IMR-90 (cell line): Measurements from ENCODE around the gene UBR4.

Source experiments
- BHLHE40 ChIP-seq: fragments of 150-350 bp; IDR thresholded peaks from 2 replicates; pipeline ENCODE4 v1.6.1; 2016; ENCODE audit warnings: mild to moderate bottlenecking, low read depth, low read length
- CEBPB ChIP-seq: IDR thresholded peaks from 2 replicates; pipeline ENCODE4 v1.6.1; 2012; ENCODE audit warnings: low read depth, low read length, improper control_type of control experiment
- FOS ChIP-seq: fragments of 150-350 bp; IDR thresholded peaks from 2 replicates; pipeline ENCODE4 v1.6.1; 2016; ENCODE audit warnings: low read depth, low read length
- MAFK ChIP-seq: IDR thresholded peaks from 2 replicates; pipeline ENCODE4 v1.6.1; 2012; ENCODE audit warnings: low read depth, low read length, improper control_type of control experiment
- MAZ ChIP-seq: IDR thresholded peaks from 2 replicates; pipeline ENCODE4 v1.6.1; 2012; ENCODE audit warnings: low read depth, mild to moderate bottlenecking, low read length, improper control_type of control experiment, moderate library complexity, borderline replicate concordance
- POLR2A ChIP-seq: IDR thresholded peaks from 2 replicates; pipeline ENCODE4 v1.6.1; 2012; ENCODE audit warnings: mild to moderate bottlenecking, low read depth, low read length
- RAD21 ChIP-seq: IDR thresholded peaks from 2 replicates; pipeline ENCODE4 v1.6.1; 2012; ENCODE audit warnings: low read length, improper control_type of control experiment
- RFX5 ChIP-seq: IDR thresholded peaks from 2 replicates; pipeline ENCODE4 v1.8.0; 2012; ENCODE audit warnings: low read depth, mild to moderate bottlenecking, low read length, moderate library complexity
- SMC3 ChIP-seq: fragments of 150-350 bp; IDR thresholded peaks from 2 replicates; pipeline ENCODE4 v1.6.1; 2016; ENCODE audit warnings: low read depth, mild to moderate bottlenecking, antibody characterized with exemption, low read length, moderate library complexity
- TF ChIP-seq, protein P1 (sequence below): conservative IDR thresholded peaks from 2 replicates; pipeline ENCODE4 v1.5.1; 2012; ENCODE audit warnings: mild to moderate bottlenecking, low read depth, low read length, improper control_type of control experiment
- TF ChIP-seq, protein P2 (sequence below): fragments of 150-350 bp; IDR thresholded peaks from 2 replicates; pipeline ENCODE4 v1.6.1; 2017; ENCODE audit warnings: mild to moderate bottlenecking, antibody characterized with exemption, low read length, low read depth
- TF ChIP-seq, protein P3 (sequence below): fragments of 150-350 bp; IDR thresholded peaks from 2 replicates; pipeline ENCODE4 v1.6.1; 2016; ENCODE audit warnings: low read depth, mild to moderate bottlenecking, low read length, moderate library complexity, borderline replicate concordance

DNA sequence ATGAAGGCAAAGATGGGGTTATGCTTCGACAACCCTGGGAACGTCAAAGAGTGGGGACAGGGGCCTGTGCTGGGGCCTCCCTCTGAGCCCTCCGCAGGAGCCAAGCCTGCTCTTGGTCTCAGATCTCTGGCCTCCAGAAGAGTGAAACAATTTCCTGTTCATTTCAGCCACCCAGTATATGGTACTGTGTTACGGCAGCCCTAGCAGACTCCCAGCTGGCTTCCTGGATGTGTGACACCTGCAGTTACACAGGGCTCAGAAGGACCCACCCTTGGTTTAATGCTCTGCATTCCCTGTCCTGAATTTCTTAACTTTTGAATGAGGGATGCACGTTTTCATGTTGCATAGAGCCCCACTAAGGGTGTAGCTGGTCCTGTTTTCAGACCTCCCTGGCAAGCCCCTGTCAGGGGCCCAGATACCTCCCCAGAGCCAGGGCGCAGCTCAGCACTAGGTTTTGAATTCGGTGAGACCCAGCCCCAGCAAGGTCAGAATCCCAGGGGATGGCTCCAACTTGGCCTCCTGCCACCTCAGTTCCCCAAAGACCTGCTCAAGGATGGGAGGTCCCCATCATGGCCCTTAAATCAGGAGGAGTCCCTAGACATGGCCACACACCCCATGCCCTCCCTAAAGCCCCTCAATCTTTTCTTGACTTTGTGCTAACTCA lies 174.6 kb downstream of the UBR4 start:
- TF ChIP-seq, protein P1, sequence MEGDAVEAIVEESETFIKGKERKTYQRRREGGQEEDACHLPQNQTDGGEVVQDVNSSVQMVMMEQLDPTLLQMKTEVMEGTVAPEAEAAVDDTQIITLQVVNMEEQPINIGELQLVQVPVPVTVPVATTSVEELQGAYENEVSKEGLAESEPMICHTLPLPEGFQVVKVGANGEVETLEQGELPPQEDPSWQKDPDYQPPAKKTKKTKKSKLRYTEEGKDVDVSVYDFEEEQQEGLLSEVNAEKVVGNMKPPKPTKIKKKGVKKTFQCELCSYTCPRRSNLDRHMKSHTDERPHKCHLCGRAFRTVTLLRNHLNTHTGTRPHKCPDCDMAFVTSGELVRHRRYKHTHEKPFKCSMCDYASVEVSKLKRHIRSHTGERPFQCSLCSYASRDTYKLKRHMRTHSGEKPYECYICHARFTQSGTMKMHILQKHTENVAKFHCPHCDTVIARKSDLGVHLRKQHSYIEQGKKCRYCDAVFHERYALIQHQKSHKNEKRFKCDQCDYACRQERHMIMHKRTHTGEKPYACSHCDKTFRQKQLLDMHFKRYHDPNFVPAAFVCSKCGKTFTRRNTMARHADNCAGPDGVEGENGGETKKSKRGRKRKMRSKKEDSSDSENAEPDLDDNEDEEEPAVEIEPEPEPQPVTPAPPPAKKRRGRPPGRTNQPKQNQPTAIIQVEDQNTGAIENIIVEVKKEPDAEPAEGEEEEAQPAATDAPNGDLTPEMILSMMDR = no peak
- TF ChIP-seq RAD21 = no peak
- TF ChIP-seq MAZ = no peak
- TF ChIP-seq POLR2A = no peak
- no peak for TF ChIP-seq SMC3
- no peak for TF ChIP-seq RFX5
- TF ChIP-seq BHLHE40 = no peak
- TF ChIP-seq, protein P2, sequence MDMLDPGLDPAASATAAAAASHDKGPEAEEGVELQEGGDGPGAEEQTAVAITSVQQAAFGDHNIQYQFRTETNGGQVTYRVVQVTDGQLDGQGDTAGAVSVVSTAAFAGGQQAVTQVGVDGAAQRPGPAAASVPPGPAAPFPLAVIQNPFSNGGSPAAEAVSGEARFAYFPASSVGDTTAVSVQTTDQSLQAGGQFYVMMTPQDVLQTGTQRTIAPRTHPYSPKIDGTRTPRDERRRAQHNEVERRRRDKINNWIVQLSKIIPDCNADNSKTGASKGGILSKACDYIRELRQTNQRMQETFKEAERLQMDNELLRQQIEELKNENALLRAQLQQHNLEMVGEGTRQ = no peak
- TF ChIP-seq, protein P3, sequence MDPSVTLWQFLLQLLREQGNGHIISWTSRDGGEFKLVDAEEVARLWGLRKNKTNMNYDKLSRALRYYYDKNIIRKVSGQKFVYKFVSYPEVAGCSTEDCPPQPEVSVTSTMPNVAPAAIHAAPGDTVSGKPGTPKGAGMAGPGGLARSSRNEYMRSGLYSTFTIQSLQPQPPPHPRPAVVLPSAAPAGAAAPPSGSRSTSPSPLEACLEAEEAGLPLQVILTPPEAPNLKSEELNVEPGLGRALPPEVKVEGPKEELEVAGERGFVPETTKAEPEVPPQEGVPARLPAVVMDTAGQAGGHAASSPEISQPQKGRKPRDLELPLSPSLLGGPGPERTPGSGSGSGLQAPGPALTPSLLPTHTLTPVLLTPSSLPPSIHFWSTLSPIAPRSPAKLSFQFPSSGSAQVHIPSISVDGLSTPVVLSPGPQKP = no peak
- TF ChIP-seq FOS = no peak
- no peak for TF ChIP-seq MAFK
- no peak for TF ChIP-seq CEBPB
